ENCODE results near the gene COL3A1.

Gene COL3A1

DNA sequence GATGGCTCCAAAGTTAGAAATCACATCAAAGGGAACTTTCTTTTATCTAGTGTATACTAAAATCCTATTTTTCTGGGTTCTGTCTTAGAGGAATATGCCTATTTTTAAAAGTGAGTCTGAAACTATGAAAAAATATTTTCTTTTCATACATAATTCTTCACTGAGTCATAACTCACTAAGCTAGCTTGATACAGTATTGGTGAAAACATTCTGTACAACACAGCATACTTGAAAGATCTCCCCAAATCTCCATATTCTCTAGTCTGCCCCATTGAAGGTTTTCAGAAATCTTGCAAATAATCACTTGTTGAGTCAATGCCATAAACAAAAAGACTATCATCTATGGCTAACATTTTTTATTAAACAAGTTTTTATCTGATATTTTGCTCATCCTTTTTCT lies 44.5 kb downstream of the COL3A1 start:
- DNase-seq: no peak

DNA sequence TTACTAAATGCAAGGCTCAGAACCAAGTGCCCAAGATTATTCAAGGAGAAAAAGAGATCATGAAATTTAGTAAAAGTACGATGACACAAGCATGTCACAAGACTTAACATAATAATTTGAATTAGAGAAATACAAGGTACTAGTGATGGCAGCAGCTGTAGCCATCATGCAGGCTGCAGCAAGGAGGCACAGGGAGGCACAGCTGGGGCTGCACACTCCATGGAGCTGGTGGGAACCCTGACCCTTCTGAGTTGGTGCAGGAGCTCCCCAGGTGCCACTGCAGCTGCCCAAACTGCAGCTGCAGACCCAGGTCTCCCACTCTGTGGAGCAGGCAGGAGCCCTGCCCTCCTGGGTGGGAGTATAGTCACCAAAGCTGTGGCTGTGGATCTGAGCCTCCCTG lies 46.0 kb downstream of the COL3A1 start:
- no peak for DNase-seq

DNA sequence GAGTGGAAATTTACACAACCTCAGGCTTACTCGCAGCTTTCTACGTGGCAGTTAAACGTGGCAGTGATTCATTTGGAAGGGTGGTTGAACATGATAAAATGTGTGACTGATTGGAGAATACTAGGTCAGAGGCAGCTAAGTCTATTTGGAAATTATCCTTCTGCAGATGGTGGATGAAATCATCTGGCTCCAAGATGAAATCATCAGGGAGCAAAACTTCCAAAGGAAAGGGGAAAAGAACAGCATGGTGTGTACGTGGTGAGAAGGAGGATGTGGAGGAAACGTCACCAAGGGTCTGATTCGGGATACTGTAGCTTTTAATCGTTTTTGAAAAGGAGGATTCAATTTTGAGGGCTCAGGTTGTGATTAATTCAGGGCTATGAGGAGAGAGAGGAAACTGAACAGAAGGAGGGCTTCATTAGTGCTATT lies 47.9 kb downstream of the COL3A1 start:
- no peak for DNase-seq

DNA sequence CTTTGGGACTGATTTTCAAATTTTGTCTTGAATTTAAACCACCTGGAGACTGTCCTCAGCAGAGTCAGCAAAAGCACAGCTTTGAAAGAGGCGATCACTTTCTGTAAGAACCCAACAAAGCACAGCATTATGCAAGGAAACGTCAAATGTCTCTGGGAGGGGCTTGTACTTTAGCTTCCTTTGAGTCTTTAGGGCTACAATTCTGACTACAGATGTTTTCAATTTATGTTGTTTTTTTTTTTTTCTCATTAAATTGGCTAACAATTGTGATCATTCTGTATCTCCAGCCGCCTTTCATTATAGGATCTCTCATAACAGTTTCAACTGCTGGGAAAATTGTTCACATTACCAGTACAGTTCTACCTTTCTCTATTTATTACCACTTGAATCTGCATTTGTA lies 48.3 kb downstream of the COL3A1 start:
- DNase-seq: no peak

DNA sequence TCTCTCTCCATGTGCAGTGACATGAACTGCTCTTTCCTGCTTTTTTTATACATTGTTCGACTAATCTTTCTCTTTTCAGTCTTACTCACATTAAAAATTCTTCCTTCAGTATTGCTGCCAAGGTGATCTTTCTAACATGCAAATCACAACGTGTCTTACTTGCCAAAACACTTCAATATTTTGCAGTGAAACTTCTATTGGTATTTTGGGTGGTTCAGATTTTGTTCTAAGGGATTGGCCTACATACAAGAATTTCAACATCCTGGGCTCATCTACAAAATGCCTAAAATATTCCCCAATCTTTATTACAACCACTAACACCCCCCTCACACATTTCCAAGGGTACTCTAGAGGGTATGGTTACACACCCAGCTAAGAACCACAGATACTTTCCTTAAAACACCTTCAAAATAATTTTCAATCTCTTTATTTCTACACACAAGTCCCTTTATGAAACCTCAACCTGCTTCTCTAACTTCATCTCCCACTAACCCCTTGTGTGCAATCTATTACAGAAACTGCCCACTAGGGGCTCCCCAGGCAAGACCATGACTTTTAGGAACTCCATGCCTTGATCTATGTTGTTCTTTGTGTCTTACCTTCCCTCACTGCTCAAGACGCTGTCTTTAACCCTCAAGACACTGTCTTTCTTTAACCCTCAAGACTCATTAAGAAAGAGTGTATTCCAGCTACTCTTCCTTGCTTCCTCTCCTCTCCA lies 50.9 kb downstream of the COL3A1 start:
- no peak for DNase-seq

DNA sequence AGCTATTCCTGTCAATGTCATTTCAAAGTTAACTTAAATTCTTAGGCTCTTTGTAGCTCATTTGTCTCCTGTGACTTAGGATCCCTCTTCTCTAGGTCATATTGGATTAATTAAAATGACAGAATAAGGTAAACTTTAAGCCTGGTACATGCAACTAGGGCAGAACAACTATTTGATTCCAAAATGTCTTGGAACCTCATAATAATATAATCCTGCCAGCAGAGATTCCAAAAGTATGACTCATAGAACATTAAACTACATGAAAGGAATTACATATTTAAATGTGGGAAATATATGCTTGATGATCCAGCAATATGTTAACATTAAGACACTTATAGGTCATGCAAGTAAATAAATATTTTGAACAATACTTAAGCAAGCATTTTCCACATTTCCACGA lies 63.3 kb downstream of the COL3A1 start:
- DNase-seq: no peak

DNA sequence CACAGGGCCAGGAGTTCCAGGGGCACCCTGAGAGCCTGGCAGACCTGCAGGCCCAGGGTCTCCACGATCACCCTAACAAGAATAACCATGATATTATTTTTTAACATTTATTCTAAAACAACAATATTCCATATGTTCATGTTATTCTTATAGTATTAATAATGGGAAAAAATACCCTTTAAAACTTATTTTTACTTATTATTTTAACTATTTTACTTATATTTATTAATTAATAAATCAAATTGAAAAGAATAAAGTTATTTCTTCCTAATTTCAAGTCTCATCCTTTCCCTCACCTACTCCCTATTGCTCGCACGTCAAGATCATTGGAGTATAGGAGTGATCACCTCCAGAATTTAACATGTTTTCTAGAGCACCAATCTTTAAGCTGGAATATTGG lies 71.7 kb downstream of the COL3A1 start:
- DNase-seq: no peak

DNA sequence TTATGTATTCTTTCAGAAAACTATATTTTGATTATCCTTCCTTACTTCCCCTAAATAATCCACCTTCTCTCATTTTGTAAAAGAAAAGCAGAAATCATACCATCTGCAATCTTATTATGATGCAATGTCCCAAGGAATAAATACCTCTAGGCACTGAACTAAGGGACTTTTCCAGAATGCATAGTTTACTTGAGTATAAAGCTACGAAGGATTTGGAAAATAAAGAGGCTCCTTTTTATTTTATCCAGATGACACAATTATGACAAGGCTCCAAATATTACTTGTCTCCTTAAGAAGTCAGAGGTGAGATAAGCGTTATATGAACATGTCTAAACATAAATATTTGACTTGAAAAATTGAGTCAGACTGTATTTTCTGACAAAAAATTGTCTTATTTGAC lies 72.1 kb downstream of the COL3A1 start:
- DNase-seq: no peak

DNA sequence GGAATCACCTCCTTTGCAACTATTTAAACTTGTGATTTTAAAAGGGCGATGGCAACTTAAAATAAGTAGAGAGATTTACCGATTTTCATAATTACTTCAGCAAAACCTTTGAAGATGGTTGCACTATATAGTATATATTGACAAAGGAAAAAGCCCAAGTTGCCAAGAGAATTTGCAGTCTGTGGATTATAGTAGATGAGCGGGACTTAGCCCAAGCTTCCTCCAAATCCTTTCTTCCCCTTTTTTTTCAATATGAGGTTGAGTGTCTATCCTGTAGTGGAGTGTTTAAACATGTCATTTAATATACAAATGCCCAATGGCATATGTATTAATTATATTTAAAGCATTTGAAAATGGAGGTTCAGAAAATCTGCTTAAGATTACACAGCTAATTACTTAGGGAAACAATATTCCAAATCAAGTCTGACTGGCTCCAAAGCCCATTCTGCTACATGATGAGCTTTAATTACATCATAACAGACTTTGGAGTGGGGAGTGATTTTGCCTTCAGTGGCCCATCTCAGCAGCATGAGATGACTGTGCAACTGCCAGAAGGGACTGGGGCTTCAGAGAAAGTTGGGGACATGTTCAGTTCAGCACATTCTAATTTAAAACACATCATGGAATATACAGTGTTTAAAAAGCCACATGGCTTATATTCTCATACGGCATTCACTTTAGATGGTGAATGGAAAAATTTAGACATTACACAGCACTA lies 73.2 kb downstream of the COL3A1 start:
- no peak for DNase-seq

DNA sequence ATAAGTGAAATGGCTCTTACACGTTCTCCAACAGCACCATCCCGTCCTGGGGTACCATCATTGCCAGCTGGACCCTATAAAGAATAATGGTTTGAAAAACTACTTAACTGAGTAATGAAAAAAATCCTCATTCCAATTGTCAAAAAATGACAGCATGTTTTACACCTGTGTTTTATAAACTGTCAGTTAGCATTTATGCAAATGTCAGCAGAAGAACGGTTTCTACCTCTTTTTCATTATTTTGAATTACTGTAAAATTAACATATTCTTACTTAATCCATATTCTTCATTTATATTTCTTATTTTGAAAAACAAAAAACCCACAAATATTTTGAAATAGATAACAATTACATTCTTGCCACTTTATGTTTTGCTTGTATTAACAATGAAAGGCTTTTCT lies 74.0 kb downstream of the COL3A1 start:
- DNase-seq: no peak

DNA sequence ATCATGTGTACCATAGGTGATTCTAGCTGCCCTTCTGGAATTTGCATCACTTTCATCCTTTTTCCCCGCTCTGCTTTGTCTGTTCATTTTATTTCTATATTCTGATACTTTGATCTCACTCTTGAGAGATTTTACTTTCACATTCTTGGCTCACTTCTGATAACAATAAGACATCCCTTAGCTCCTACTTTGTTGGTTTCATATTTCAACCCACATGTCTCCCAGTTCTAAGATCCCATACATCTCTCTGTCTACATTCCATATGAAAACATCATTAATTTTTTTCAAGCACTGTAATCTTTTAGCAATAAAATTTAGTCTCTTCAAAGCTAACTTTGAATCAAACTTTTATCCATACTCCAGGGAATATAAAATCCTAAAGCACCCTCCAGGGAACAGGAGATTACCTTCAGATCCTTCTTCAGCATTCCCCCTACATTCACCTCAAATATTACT lies 75.6 kb downstream of the COL3A1 start:
- no peak for DNase-seq

DNA sequence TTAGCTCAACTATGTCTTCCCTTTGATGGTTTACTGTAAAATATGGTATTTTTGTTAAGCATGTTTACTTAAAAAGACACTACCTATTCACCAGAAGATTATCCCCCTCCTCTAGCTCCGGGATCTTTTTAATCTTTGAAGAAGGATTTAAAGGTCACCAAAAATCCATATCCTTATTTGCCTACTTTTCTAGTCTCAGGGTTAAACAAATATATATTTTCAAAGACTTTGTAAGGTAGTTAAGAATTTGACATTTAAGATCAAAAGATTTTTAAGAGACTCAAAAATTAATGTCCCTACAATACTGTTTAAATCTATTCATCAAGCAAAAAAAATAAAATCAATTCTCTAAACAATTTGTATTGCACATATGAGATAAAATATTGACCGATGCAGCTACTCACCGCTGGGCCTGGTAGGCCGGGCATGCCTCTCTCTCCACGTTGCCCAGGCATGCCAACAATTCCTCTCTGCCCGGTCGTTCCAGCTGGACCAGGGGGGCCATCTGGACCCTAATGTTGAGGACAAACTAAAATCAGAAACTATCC lies 76.1 kb downstream of the COL3A1 start:
- DNase-seq: no peak

DNA sequence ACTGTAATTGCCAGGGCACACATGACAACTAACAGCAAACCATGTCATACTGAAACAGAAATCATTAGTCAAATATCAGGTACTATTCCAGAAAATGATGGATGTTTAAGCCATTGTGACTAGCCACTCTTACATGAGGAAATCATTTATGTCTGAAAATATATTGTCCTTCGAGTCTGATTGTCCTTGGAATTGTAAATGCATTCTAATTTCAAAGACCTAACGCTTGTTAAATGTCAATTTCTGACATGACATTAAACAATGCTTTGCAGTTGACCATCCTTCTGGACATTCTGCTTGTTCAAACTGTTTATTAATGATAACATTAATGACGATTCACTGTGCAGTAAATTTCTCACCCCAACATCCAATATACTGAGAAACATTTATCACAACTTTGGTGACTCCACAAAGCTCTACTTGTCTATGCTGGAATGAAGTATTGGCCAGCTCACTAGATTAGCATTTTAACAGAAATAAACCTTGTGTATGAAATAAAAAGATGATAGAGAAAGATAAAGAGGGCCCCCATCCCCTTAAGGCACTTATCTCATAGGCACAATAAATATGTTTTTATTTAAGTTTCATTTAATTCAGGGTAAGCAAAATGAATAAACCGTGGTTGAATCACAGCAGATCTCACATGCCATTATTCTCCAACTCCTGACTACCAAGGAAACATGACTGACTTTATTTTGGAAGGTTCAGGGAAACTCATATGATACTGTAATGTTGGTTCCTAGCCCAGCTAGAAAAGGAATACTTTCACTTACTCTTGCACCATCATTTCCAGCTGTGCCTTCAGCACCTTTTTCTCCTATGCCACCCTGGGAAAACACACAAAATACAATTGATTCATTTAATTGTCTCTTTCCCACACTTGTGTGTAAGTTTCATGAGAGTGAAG lies 82.3 kb downstream of the COL3A1 start:
- DNase-seq: no peak

DNA sequence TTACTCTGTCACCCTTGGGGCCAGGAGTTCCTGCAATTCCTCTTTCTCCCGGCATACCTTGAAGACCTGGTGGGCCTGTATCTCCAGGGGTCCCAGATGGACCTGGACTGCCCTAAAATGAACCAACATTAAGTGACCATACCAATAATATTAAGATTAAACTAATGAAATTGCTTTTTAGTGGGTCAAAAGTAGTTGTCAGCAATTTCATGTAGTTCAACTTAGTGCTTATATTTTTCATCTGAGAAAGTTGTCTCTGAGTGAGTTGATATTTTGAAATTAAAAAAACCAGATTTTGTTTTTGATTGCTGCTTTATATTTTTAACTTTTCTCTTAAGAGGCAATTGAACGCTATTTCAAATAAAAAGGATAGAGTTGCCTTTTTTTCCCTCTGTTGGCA lies 83.1 kb downstream of the COL3A1 start:
- DNase-seq: no peak

DNA sequence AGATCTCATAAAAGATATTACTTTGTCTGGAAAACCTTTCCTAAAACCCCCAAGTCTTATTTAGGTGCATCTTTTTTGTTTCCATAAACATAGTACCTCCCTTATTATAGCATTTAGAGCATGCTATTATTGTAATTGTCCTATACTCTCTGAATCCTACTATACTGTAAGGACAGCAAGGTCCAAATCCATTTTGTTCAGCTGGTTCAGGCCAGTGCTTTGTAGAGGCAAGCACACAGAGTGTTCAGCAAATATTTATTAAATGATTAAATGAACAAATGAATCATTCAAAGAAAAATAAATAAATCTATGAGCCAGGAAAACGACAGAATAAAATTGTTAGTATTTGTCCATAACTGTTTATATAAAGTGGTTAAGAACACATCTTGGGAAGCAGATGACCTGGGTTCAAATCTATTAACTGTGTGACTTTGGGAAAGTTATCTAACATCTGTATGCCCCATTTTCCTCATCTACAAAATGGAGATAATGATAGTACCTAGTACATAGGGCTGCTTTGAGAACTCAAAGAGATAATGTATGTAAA lies 86.0 kb downstream of the COL3A1 start:
- DNase-seq: no peak
